H9 (cell line): ENCODE measurements around the gene ARHGAP11A. TPM values are rescaled to one million over a fixed set of nuclear protein-coding genes. Genes with fewer than 3 reads are reported as not detected.

Experiments
- DNase-seq: peaks from one replicate; pipeline ENCODE4 v3.0.0-alpha.2; 2017
- H2AFZ ChIP-seq: one replicate; pipeline ENCODE4 v1.6.1; 2013; ENCODE audit warnings: mild to moderate bottlenecking, low read length, control low read depth, moderate library complexity
- H2AK5ac ChIP-seq: 2 replicates; pipeline ENCODE4 v1.6.1; 2013; ENCODE audit warnings: low read length, control low read depth, mixed read lengths; ENCODE audit not compliant: insufficient read length
- H2BK120ac ChIP-seq: one replicate; pipeline ENCODE4 v1.6.1; 2013; ENCODE audit warnings: low read depth, mild to moderate bottlenecking, low read length, control low read depth, inconsistent platforms; ENCODE audit not compliant: poor library complexity, severe bottlenecking
- H2BK12ac ChIP-seq: 2 replicates; pipeline ENCODE4 v1.6.1; 2013; ENCODE audit warnings: low read length, control low read depth, mixed read lengths, low read depth; ENCODE audit not compliant: insufficient read length
- H2BK15ac ChIP-seq: 2 replicates; pipeline ENCODE4 v1.6.1; 2013; ENCODE audit warnings: low read depth, low read length, control low read depth
- H2BK20ac ChIP-seq: one replicate; pipeline ENCODE4 v1.6.1; 2013; ENCODE audit warnings: low read depth, mild to moderate bottlenecking, low read length, control low read depth, inconsistent platforms; ENCODE audit not compliant: poor library complexity, severe bottlenecking
- H2BK5ac ChIP-seq: 2 replicates; pipeline ENCODE4 v1.6.1; 2013; ENCODE audit warnings: low read length, control low read depth, mixed read lengths; ENCODE audit not compliant: insufficient read length
- H3K14ac ChIP-seq: 2 replicates; pipeline ENCODE4 v1.6.1; 2013; ENCODE audit warnings: low read length, control low read depth; ENCODE audit not compliant: insufficient read depth
- H3K18ac ChIP-seq: 2 replicates; pipeline ENCODE4 v1.6.1; 2013; ENCODE audit warnings: low read depth, mild to moderate bottlenecking, mixed read lengths, low read length, control low read depth; ENCODE audit not compliant: insufficient read length
- H3K23ac ChIP-seq: 2 replicates; pipeline ENCODE4 v1.6.1; 2013; ENCODE audit warnings: low read length, control low read depth, mixed read lengths, low read depth; ENCODE audit not compliant: insufficient read length
- H3K23me2 ChIP-seq: 2 replicates; pipeline ENCODE4 v1.6.1; 2013; ENCODE audit warnings: low read depth, mild to moderate bottlenecking, mixed read lengths, low read length, control low read depth; ENCODE audit not compliant: insufficient read length, poor library complexity, severe bottlenecking
- H3K27ac ChIP-seq: 2 replicates; pipeline ENCODE4 v1.5.1; 2013; ENCODE audit warnings: low read length, control low read depth, mixed read lengths, low read depth; ENCODE audit not compliant: insufficient read length
- H3K27me3 ChIP-seq: 2 replicates; pipeline ENCODE4 v1.6.1; 2013; ENCODE audit warnings: low read length, control low read depth, inconsistent platforms; ENCODE audit not compliant: insufficient read depth
- H3K4ac ChIP-seq: 2 replicates; pipeline ENCODE4 v1.6.1; 2013; ENCODE audit warnings: low read depth, mild to moderate bottlenecking, control low read depth, inconsistent platforms, low read length, moderate library complexity
- H3K4me1 ChIP-seq: 2 replicates; pipeline ENCODE4 v1.6.1; 2013; ENCODE audit warnings: low read length, control low read depth, inconsistent platforms; ENCODE audit not compliant: insufficient read depth
- H3K4me2 ChIP-seq: 2 replicates; pipeline ENCODE4 v1.6.1; 2013; ENCODE audit warnings: low read length, control low read depth, mixed read lengths; ENCODE audit not compliant: insufficient read length, insufficient read depth
- H3K56ac ChIP-seq: 2 replicates; pipeline ENCODE4 v1.6.1; 2013; ENCODE audit warnings: low read depth, mild to moderate bottlenecking, mixed read lengths, low read length, control low read depth; ENCODE audit not compliant: insufficient read length
- H3K79me1 ChIP-seq: 2 replicates; pipeline ENCODE4 v1.6.1; 2013; ENCODE audit warnings: low read depth, mild to moderate bottlenecking, moderate library complexity, low read length, control low read depth, inconsistent platforms; ENCODE audit not compliant: insufficient read depth, poor library complexity, severe bottlenecking
- H3K79me2 ChIP-seq: 2 replicates; pipeline ENCODE4 v1.6.1; 2013; ENCODE audit warnings: low read length, control low read depth, inconsistent platforms; ENCODE audit not compliant: insufficient read depth
- H3K9ac ChIP-seq: 2 replicates; pipeline ENCODE4 v1.6.1; 2013; ENCODE audit warnings: low read length, control low read depth, mixed read lengths; ENCODE audit not compliant: insufficient read length; ENCODE audit errors: extremely low read depth
- H3K9me3 ChIP-seq: one replicate; pipeline ENCODE4 v1.6.1; 2013; ENCODE audit warnings: low read depth, low read length, inconsistent platforms; ENCODE audit not compliant: control insufficient read depth
- H3T11ph ChIP-seq: one replicate; pipeline ENCODE4 v1.6.1; 2013; ENCODE audit warnings: mild to moderate bottlenecking, low read length, control low read depth, inconsistent platforms
- H4K20me1 ChIP-seq: one replicate; pipeline ENCODE4 v1.6.1; 2013; ENCODE audit not compliant: control insufficient read depth, insufficient read length, insufficient read depth
- H4K5ac ChIP-seq: 2 replicates; pipeline ENCODE4 v1.6.1; 2013; ENCODE audit warnings: low read depth, mild to moderate bottlenecking, mixed read lengths, low read length, control low read depth; ENCODE audit not compliant: insufficient read length
- H4K8ac ChIP-seq: replicated peaks from 2 replicates; pipeline ENCODE4 v1.6.1; 2013; ENCODE audit warnings: low read length, control low read depth, mixed read lengths, low read depth; ENCODE audit not compliant: insufficient read length
- H4K91ac ChIP-seq: 2 replicates; pipeline ENCODE4 v1.6.1; 2013; ENCODE audit warnings: low read depth, mild to moderate bottlenecking, moderate library complexity, mixed read lengths, low read length, control low read depth; ENCODE audit not compliant: insufficient read length
- H3K27ac Mint-ChIP-seq, 3 experiments: 2 replicates in 2 of 3; 3 replicates in 1 of 3; pipeline ENCODE4 v1.8.0; 2020 to 2021; ENCODE audit warnings: mixed read lengths in 3 of 3, mild to moderate bottlenecking in 1 of 3, moderate library complexity in 1 of 3
- H3K27me3 Mint-ChIP-seq: 2 replicates; pipeline ENCODE4 v1.8.0; 2021; ENCODE audit warnings: low read depth, mild to moderate bottlenecking, moderate library complexity, mixed read lengths
- H3K36me3 Mint-ChIP-seq, 3 experiments: 2 replicates in 2 of 3; 3 replicates in 1 of 3; pipeline ENCODE4 v1.8.0; 2020 to 2021; ENCODE audit warnings: low read depth in 3 of 3, mixed read lengths in 3 of 3; ENCODE audit not compliant: insufficient read depth in 1 of 3
- H3K4me1 Mint-ChIP-seq, 2 experiments: 2 replicates each; pipeline ENCODE4 v1.8.0; 2020; ENCODE audit warnings: mixed read lengths in 2 of 2
- H3K4me3 Mint-ChIP-seq, 2 experiments: 2 replicates in 1 of 2; 3 replicates in 1 of 2; pipeline ENCODE4 v1.8.0; 2020 to 2021; ENCODE audit warnings: mild to moderate bottlenecking in 2 of 2, mixed read lengths in 2 of 2, moderate library complexity in 1 of 2
- H3K9me3 Mint-ChIP-seq, 2 experiments: 2 replicates in 1 of 2; 3 replicates in 1 of 2; pipeline ENCODE4 v1.8.0; 2020; ENCODE audit warnings: mild to moderate bottlenecking in 2 of 2, mixed read lengths in 2 of 2, moderate library complexity in 1 of 2
- WGBS: extraction: QIAGEN DNeasy Blood & Tissue Kit; methylation state at CpG from one replicate; pipeline ENCODE4 v1.1.7; 2013; ENCODE audit warnings: missing lambda C conversion rate, low lambda C conversion rate, mixed read lengths; ENCODE audit not compliant: insufficient read length; ENCODE audit errors: extremely low coverage; 5-methylcytosine and 5-hydroxymethylcytosine counted together
- total RNA-seq: library from RNA; stranded (reverse); gene quantifications from 2 replicates; pipeline ENCODE4 v1.2.1, GENCODE V29; 2021
- TF ChIP-seq, protein P1 (sequence below): fragments of 200-600 bp; sonication (generic); conservative IDR thresholded peaks from 3 replicates; pipeline ENCODE4 v1.8.0; 2021; ENCODE audit warnings: antibody characterized with exemption, mild to moderate bottlenecking

The ARHGAP11A gene
- total RNA-seq, 1 experiment from 2014 or later, result 94.4 TPM

DNA sequence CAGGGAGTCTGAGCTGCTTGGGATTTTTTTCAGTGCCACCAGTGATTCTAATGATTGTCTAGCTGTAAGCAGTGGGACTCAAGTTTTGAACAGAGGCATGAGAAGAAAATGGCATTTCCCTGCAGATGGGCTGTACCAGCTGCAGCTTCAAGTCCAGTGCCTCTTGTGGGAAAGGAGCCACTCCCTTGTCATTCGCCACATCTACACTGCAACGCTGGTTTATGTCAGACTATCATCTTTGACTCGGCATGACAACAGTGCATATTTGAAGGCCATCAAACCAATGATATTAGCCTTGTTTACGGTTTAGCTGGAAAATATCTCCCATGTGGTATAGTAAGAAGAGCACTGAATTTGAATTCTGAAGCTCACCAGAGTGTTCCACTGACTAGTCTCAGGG, 48.4 kb downstream of the ARHGAP11A start:
- Histone ChIP-seq H3K23ac (no peak overlapping the region), H4K20me1 (no peaks in the 10 kb centered on the region), H3K27me3 (no peaks in the 10 kb centered on the region), H2BK12ac (no peak overlapping the region), H2AFZ (no peak overlapping the region), H2BK15ac (no peak overlapping the region), H4K5ac (no peak overlapping the region), H4K91ac (no peak overlapping the region), H3K4me2 (no peak overlapping the region), H3K56ac (no peak overlapping the region), H2BK5ac (no peak overlapping the region), H3T11ph (no peak overlapping the region), H2BK120ac (no peak overlapping the region), H3K14ac (no peak overlapping the region), H2BK20ac (no peak overlapping the region), H2AK5ac (no peak overlapping the region), H3K4me1 (peaks cover 5% of the 10 kb centered on the region), H3K4ac (no peak overlapping the region), H3K9ac (no peak overlapping the region), H3K79me1 (no peaks in the 10 kb centered on the region), H3K23me2 (no peaks in the 10 kb centered on the region), H3K9me3 (no peaks in the 10 kb centered on the region), H3K27ac (no peak overlapping the region), H3K79me2 (no peaks in the 10 kb centered on the region), H3K18ac (no peak overlapping the region), H4K8ac (no peak overlapping the region)
- Mint-ChIP-seq H3K27ac (no peak overlapping the region; a peak in 1 of 7 replicates), H3K4me3 (no peak overlapping the region), H3K27me3 (no peaks in the 10 kb centered on the region), H3K4me1 (peaks cover 25 to 30% of the 10 kb centered on the region in 2 experiments), H3K36me3 (no peaks in the 10 kb centered on the region), H3K9me3 (no peaks in the 10 kb centered on the region)
- TF ChIP-seq, protein P1, sequence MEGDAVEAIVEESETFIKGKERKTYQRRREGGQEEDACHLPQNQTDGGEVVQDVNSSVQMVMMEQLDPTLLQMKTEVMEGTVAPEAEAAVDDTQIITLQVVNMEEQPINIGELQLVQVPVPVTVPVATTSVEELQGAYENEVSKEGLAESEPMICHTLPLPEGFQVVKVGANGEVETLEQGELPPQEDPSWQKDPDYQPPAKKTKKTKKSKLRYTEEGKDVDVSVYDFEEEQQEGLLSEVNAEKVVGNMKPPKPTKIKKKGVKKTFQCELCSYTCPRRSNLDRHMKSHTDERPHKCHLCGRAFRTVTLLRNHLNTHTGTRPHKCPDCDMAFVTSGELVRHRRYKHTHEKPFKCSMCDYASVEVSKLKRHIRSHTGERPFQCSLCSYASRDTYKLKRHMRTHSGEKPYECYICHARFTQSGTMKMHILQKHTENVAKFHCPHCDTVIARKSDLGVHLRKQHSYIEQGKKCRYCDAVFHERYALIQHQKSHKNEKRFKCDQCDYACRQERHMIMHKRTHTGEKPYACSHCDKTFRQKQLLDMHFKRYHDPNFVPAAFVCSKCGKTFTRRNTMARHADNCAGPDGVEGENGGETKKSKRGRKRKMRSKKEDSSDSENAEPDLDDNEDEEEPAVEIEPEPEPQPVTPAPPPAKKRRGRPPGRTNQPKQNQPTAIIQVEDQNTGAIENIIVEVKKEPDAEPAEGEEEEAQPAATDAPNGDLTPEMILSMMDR, result no peak
- no CpG with 5 or more reads among the region's 4 CpGs for WGBS
- DNase-seq, result no peak
